Keratinocyte (primary cell): ENCODE results near the gene GRIK4. TPM values are rescaled to one million over a fixed set of nuclear protein-coding genes. Genes with fewer than 3 reads are reported as not detected.

Source experiments
- DNase-seq: peaks from one replicate; pipeline ENCODE4 v3.0.0-alpha.2; 2011; ENCODE audit warnings: low read depth, missing footprints, low spot score
- FAIRE-seq: peaks from 2 replicates; lab custom pipeline; 2011; peaks lifted over from hg19 to GRCh38; lab: Jason Lieb, UNC
- H2AFZ ChIP-seq: 2 replicates; pipeline ENCODE4 v1.6.0; 2012; ENCODE audit warnings: low read length, control low read depth, inconsistent platforms; ENCODE audit not compliant: control insufficient read depth
- H3K27ac ChIP-seq: 2 replicates; pipeline ENCODE4 v1.5.1; 2011; ENCODE audit warnings: low read length; ENCODE audit not compliant: control insufficient read depth, insufficient read depth
- H3K27me3 ChIP-seq: 3 replicates; pipeline ENCODE4 v1.6.0; 2011; ENCODE audit warnings: low read length; ENCODE audit not compliant: control insufficient read depth, insufficient read depth; ENCODE audit errors: extremely low read depth
- H3K36me3 ChIP-seq, 2 experiments: 2 replicates in 1 of 2; 3 replicates in 1 of 2; pipeline ENCODE4 v1.5.1; 2011; ENCODE audit warnings: low read length in 2 of 2, mild to moderate bottlenecking in 1 of 2; ENCODE audit not compliant: control insufficient read depth in 2 of 2, insufficient read depth in 2 of 2; ENCODE audit errors: extremely low read depth in 1 of 2
- H3K4me1 ChIP-seq: 3 replicates; pipeline ENCODE4 v1.5.1; 2011; ENCODE audit warnings: low read length; ENCODE audit not compliant: control insufficient read depth, insufficient read depth; ENCODE audit errors: extremely low read depth
- H3K4me2 ChIP-seq: 3 replicates; pipeline ENCODE4 v1.6.0; 2011; ENCODE audit warnings: low read depth, low read length; ENCODE audit not compliant: control insufficient read depth, insufficient read depth; ENCODE audit errors: extremely low read depth
- H3K4me3 ChIP-seq, 3 experiments: fragments of 200-600 bp in 1 of 3; sonication (generic) in 1 of 3; 2 replicates in 2 of 3; 3 replicates in 1 of 3; pipeline ENCODE4 v1.5.1; 2011 to 2016; ENCODE audit warnings: low read length in 3 of 3, mild to moderate bottlenecking in 3 of 3, control low read depth in 2 of 3, inconsistent platforms in 1 of 3, low read depth in 1 of 3, mixed read lengths in 1 of 3, mixed run types in 1 of 3, moderate library complexity in 1 of 3; ENCODE audit not compliant: control insufficient read depth in 2 of 3, insufficient read depth in 2 of 3; ENCODE audit errors: extremely low read depth in 1 of 3
- H3K79me2 ChIP-seq: 2 replicates; pipeline ENCODE4 v1.6.0; 2012; ENCODE audit warnings: low read length; ENCODE audit not compliant: control insufficient read depth, insufficient read depth
- H3K9ac ChIP-seq: 3 replicates; pipeline ENCODE4 v1.6.0; 2011; ENCODE audit warnings: low read length; ENCODE audit not compliant: control insufficient read depth, insufficient read depth; ENCODE audit errors: extremely low read depth
- H3K9me1 ChIP-seq: 3 replicates; pipeline ENCODE4 v1.6.0; 2011; ENCODE audit warnings: low read length; ENCODE audit not compliant: control insufficient read depth, insufficient read depth; ENCODE audit errors: extremely low read depth
- H3K9me3 ChIP-seq: 2 replicates; pipeline ENCODE4 v1.5.1; 2012; ENCODE audit warnings: low read depth, low read length; ENCODE audit not compliant: control insufficient read depth
- H4K20me1 ChIP-seq: 3 replicates; pipeline ENCODE4 v1.6.0; 2011; ENCODE audit warnings: low read length; ENCODE audit not compliant: control insufficient read depth, insufficient read depth; ENCODE audit errors: extremely low read depth
- CTCF ChIP-seq, 3 experiments: IDR thresholded peaks in 1 of 3; conservative IDR thresholded peaks in 1 of 3; optimal IDR thresholded peaks in 1 of 3; 2 replicates in 2 of 3; 3 replicates in 1 of 3; pipeline versions ENCODE3 to v1.5.1; 2011; ENCODE audit warnings: low read length in 3 of 3, mild to moderate bottlenecking in 3 of 3, moderate library complexity in 2 of 3, control low read depth in 1 of 3, inconsistent platforms in 1 of 3; ENCODE audit not compliant: insufficient read depth in 2 of 3; ENCODE audit errors: extremely low read depth in 1 of 3
- EZH2 ChIP-seq: IDR thresholded peaks from one replicate; pipeline ENCODE4 v1.6.1; 2012; ENCODE audit warnings: inconsistent platforms, mild to moderate bottlenecking, low read length, moderate library complexity
- dilution Hi-C: fragments of 300-500 bp; cut with MboI; formaldehyde crosslinking; loops from one replicate; pipeline ENCODE4 v1.7.0; 2020; ENCODE audit warnings: low sequenced_read_pairs; ENCODE audit not compliant: extremely low pct_ligation_motif_present
- polyA plus RNA-seq, 5 experiments: library from polyadenylated mRNA; depleted of rRNA in 3 of 5; stranded (reverse) in 3 of 5; stranded (forward) in 1 of 5; unstranded in 1 of 5; fragments of >200 nt; gene quantifications; 1 replicate in 1 of 5; 2 replicates in 3 of 5; 3 replicates in 1 of 5; pipeline versions ENCODE4 v1.2.1 to v1.2.3, GENCODE V29; 2011 to 2012; ENCODE audit warnings: missing spikeins in 2 of 5, low read depth in 1 of 5, low replicate concordance in 1 of 5

GRIK4 gene
- polyA plus RNA-seq, 1 donor (not counting 4 experiments of a cell fraction or from before 2014, with no cell fraction given) = not detected

- no peak overlapping the region for H3K27ac ChIP-seq
- no peaks in the 10 kb centered on the region for H3K9me1 ChIP-seq
- H3K4me2 ChIP-seq = no peak overlapping the region
- no peaks in the 10 kb centered on the region for H3K27me3 ChIP-seq
- no peaks in the 10 kb centered on the region for H3K79me2 ChIP-seq
- H3K36me3 ChIP-seq = no peaks in the 10 kb centered on the region
- DNase-seq = no peak
- no peak overlapping the region for H3K4me3 ChIP-seq
- no peaks in the 10 kb centered on the region for H4K20me1 ChIP-seq
- H3K9ac ChIP-seq = no peak overlapping the region
- TF ChIP-seq CTCF (optimal IDR thresholded peaks at IDR 0.05 in 1 of 3, IDR thresholded peaks at IDR 0.05 in 1 of 3, conservative IDR thresholded peaks at IDR 0.05 in 1 of 3; ENCODE audit: extremely low read depth in 1 of 3, insufficient read depth in 2 of 3, low read length in 3 of 3) = no peak
- no peak for TF ChIP-seq EZH2
- H3K9me3 ChIP-seq = peaks cover 1% of the 10 kb centered on the region
- no peak for FAIRE-seq
- dilution Hi-C loops = loop anchor here (25.0 kb wide), 1 partner anchor 430 kb away; the partner anchor contains the start of gene GRIK4
- no peak overlapping the region for H2AFZ ChIP-seq
- H3K4me1 ChIP-seq = no peaks in the 10 kb centered on the region
Observed at GRCh38 chr11:120942701-120943100, 431.2 kb downstream of the GRIK4 start.

DNA sequence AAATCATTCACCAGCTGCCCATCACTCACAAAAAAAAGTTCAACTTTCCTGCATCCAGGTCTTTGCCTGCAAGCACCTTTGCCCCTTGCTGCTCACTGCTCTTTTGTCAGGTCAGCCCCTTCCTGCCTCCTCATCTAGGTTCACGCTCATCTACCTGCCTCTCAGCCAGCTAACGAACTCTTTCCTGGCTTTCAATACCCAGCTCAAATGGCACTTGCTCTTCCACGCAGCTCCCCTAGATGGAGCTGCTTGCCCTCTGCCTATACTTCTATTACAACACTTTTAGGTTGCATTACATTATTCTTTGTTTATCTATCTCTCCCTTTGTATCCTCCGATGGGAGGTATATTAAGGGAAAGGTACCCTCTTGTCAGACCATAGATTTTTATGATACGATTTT is 433.5 kb downstream of the GRIK4 start:
- no peaks in the 10 kb centered on the region for H4K20me1 ChIP-seq
- FAIRE-seq (no peak), DNase-seq (no peak)
- dilution Hi-C loops = loop anchor here (25.0 kb wide), 1 partner anchor 433 kb away; the partner anchor contains the start of gene GRIK4
- no peaks in the 10 kb centered on the region for H3K27me3 ChIP-seq
- H3K9ac ChIP-seq = no peak overlapping the region
- TF ChIP-seq CTCF (optimal IDR thresholded peaks at IDR 0.05 in 1 of 3, IDR thresholded peaks at IDR 0.05 in 1 of 3, conservative IDR thresholded peaks at IDR 0.05 in 1 of 3; ENCODE audit: extremely low read depth in 1 of 3, insufficient read depth in 2 of 3, low read length in 3 of 3) = peak; percentile 24 to 40 (median 32)
- TF ChIP-seq EZH2 = no peak
- no peak overlapping the region for H3K4me2 ChIP-seq
- no peaks in the 10 kb centered on the region for H3K79me2 ChIP-seq
- H3K36me3 ChIP-seq = no peaks in the 10 kb centered on the region
- H3K4me3 ChIP-seq = no peak overlapping the region
- no peak overlapping the region for H2AFZ ChIP-seq
- H3K9me3 ChIP-seq = peaks cover 1% of the 10 kb centered on the region
- no peak overlapping the region for H3K27ac ChIP-seq
- no peaks in the 10 kb centered on the region for H3K4me1 ChIP-seq
- no peaks in the 10 kb centered on the region for H3K9me1 ChIP-seq
